K562 (cell line): ENCODE results near the gene TBR1. TPM values are rescaled to one million over a fixed set of nuclear protein-coding genes. Genes with fewer than 3 reads are reported as not detected.

Experiments
- ATAC-seq: fragments of 200-7000 bp; cut with Tn5 transposase; 3 replicates; pipeline ENCODE4 v1.9.1; 2020; ENCODE audit warnings: moderate library complexity
- BruUV-seq: library from RNA; stranded (reverse); fragments of 400-500 nt; replicated peaks from 2 replicates; lab custom pipeline; 2021; lab: Mats Ljungman, UMichigan
- CTCF ChIA-PET: fragments of 300-600 bp; formaldehyde crosslinking; extraction: SDS; loops from one replicate; lab custom pipeline; 2021; ENCODE audit warnings: low intra/inter-chr PET ratio; lab: Yijun Ruan, JAX
- POLR2A ChIA-PET: fragments of 300-600, 350-650 bp; sonication (Branson Sonifier 250); formaldehyde crosslinking; extraction: SDS; loops from one replicate; lab custom pipeline; 2021; ENCODE audit warnings: antibody characterized with exemption, inconsistent platforms; lab: Yijun Ruan, JAX
- DNase-seq, 4 experiments: peaks; one replicate each; pipeline versions ENCODE4 v3.0.0 to v3.0.0-alpha.2; 2011 to 2018; ENCODE audit warnings: low spot score in 3 of 4, mixed read lengths in 3 of 4; ENCODE audit errors: extremely low read depth in 1 of 4
- FAIRE-seq: peaks from 2 replicates; lab custom pipeline; 2011; peaks lifted over from hg19 to GRCh38; lab: Jason Lieb, UNC
- H2AFZ ChIP-seq: 2 replicates; pipeline ENCODE4 v1.6.0; 2011; ENCODE audit warnings: low read depth, low read length, control low read depth, inconsistent platforms
- H3K27ac ChIP-seq: fragments of 200-600 bp; 3 replicates; pipeline ENCODE4 v1.8.0; 2011; ENCODE audit warnings: low read depth, mild to moderate bottlenecking, control low read depth, inconsistent platforms, low read length, moderate library complexity, mixed read lengths; ENCODE audit errors: extremely low read depth
- H3K27me3 ChIP-seq, 2 experiments: fragments of 300-600 bp in 1 of 2; 2 replicates in 1 of 2; 3 replicates in 1 of 2; pipeline versions ENCODE4 v1.6.0 to v1.8.0; 2011; ENCODE audit warnings: inconsistent platforms in 2 of 2, low read length in 2 of 2, mild to moderate bottlenecking in 1 of 2, mixed read lengths in 1 of 2, moderate library complexity in 1 of 2; ENCODE audit not compliant: control insufficient read depth in 2 of 2, insufficient read depth in 2 of 2
- H3K36me3 ChIP-seq: fragments of 300-600 bp; 3 replicates; pipeline ENCODE4 v1.8.0; 2011; ENCODE audit warnings: mild to moderate bottlenecking, low read length, inconsistent platforms; ENCODE audit not compliant: control insufficient read depth, insufficient read depth
- H3K4me1 ChIP-seq, 2 experiments: fragments of 200-600 bp in 1 of 2; replicated peaks in 1 of 2; 2 replicates in 1 of 2; 3 replicates in 1 of 2; pipeline versions ENCODE4 v1.5.1 to v1.8.0; 2011; ENCODE audit warnings: inconsistent platforms in 2 of 2, low read length in 2 of 2, mild to moderate bottlenecking in 1 of 2, mixed read lengths in 1 of 2, moderate library complexity in 1 of 2; ENCODE audit not compliant: control insufficient read depth in 2 of 2, insufficient read depth in 2 of 2
- H3K4me2 ChIP-seq: 2 replicates; pipeline ENCODE4 v1.6.1; 2011; ENCODE audit warnings: low read length, control low read depth, inconsistent platforms, mixed read lengths; ENCODE audit not compliant: insufficient read depth
- H3K4me3 ChIP-seq: fragments of 200-600 bp; sonication (generic), shearing (Covaris generic); 2 replicates; pipeline ENCODE4 v1.5.1; 2016; ENCODE audit warnings: control low read depth, inconsistent platforms
- H3K79me2 ChIP-seq: fragments of 200-600 bp; 3 replicates; pipeline ENCODE4 v1.8.0; 2011; ENCODE audit warnings: low read length, inconsistent platforms; ENCODE audit not compliant: control insufficient read depth, insufficient read depth
- H3K9ac ChIP-seq, 2 experiments: 2 replicates each; pipeline versions ENCODE4 v1.6.0 to v1.6.1; 2011; ENCODE audit warnings: low read depth in 2 of 2, low read length in 2 of 2, control low read depth in 1 of 2, inconsistent platforms in 1 of 2, mild to moderate bottlenecking in 1 of 2, mixed read lengths in 1 of 2; ENCODE audit not compliant: insufficient read depth in 1 of 2
- H3K9me1 ChIP-seq: one replicate; pipeline ENCODE4 v1.6.0; 2011; ENCODE audit warnings: inconsistent platforms, mild to moderate bottlenecking, low read length, moderate library complexity; ENCODE audit not compliant: control insufficient read depth, insufficient read depth
- H3K9me3 ChIP-seq: replicated peaks from 2 replicates; pipeline ENCODE4 v1.5.1; 2011; ENCODE audit warnings: low read depth, low read length, inconsistent platforms; ENCODE audit not compliant: control insufficient read depth, insufficient read depth
- H4K20me1 ChIP-seq: replicated peaks from 2 replicates; pipeline ENCODE4 v1.6.1; 2011; ENCODE audit warnings: low read length, inconsistent platforms, mixed read lengths; ENCODE audit not compliant: control insufficient read depth, insufficient read depth
- HDAC2 ChIP-seq: fragments of 450-650 bp; IDR thresholded peaks from 2 replicates; pipeline ENCODE4 v1.6.1; 2016; ENCODE audit warnings: mild to moderate bottlenecking
- HMBOX1 ChIP-seq: sonication (generic); IDR thresholded peaks from 2 replicates; pipeline ENCODE4 v1.6.1; 2016
- NFIC ChIP-seq: fragments of 450-650 bp; IDR thresholded peaks from 2 replicates; pipeline ENCODE4 v1.6.1; 2017; ENCODE audit warnings: mild to moderate bottlenecking, inconsistent platforms
- RFX1 ChIP-seq: fragments of 450-650 bp; IDR thresholded peaks from 2 replicates; pipeline ENCODE4 v1.6.1; 2016; ENCODE audit warnings: mild to moderate bottlenecking, moderate library complexity
- ZNF134 ChIP-seq: fragments of 250-450 bp; sonication (Bioruptor Pico); conservative IDR thresholded peaks from 2 replicates; pipeline ENCODE4 v1.4.0; 2020
- ZNF23 ChIP-seq: fragments of 250-450 bp; sonication (Bioruptor Pico); IDR thresholded peaks from 2 replicates; pipeline ENCODE4 v1.4.0; 2020; ENCODE audit warnings: mild to moderate bottlenecking
- ZNF274 ChIP-seq: IDR thresholded peaks from 2 replicates; pipeline ENCODE4 v1.6.1; 2011; ENCODE audit warnings: low read depth, mild to moderate bottlenecking, low read length, moderate library complexity, borderline replicate concordance
- ZZZ3 ChIP-seq: fragments of 450-650 bp; IDR thresholded peaks from 2 replicates; pipeline ENCODE4 v1.6.1; 2016; ENCODE audit warnings: antibody characterized with exemption, mild to moderate bottlenecking, moderate library complexity
- WGBS: fragments of 100-300 bp; shearing (Covaris generic); methylation state at CpG from one replicate; pipeline ENCODE4 v1.1.6; 2016; ENCODE audit warnings: low coverage, mixed read lengths; ENCODE audit not compliant: insufficient coverage; ENCODE audit errors: missing lambda C conversion rate; 5-methylcytosine and 5-hydroxymethylcytosine counted together
- in situ Hi-C: fragments of 300-500 bp; cut with MboI; formaldehyde crosslinking; loops from 4 replicates; pipeline ENCODE4 v1.15.0; 2018; ENCODE audit warnings: inconsistent platforms, mixed read lengths
- intact Hi-C: fragments of 100-400 bp; cut with micrococcal nuclease; formaldehyde crosslinking; loops from 2 replicates; pipeline ENCODE4 v1.14.2; 2022
- polyA plus RNA-seq, 8 experiments: library from polyadenylated mRNA; depleted of rRNA in 4 of 8; stranded (reverse) in 5 of 8; unstranded in 3 of 8; fragments of >200 nt; fragmentation: Nextera tagmentation in 2 of 8; fragmentation: Illumina TruSeq in 1 of 8; extraction: Ambion mirVana in 2 of 8; extraction: Trizol in 1 of 8; gene quantifications; 2 replicates each; pipeline versions ENCODE4 v1.2.1 to v1.2.3, GENCODE V29; 2011 to 2014; ENCODE audit warnings: inconsistent platforms in 1 of 8, missing spikeins in 1 of 8
- total RNA-seq, 7 experiments: library from RNA; depleted of rRNA in 6 of 7; stranded (reverse); fragments of >200 nt in 6 of 7; fragmentation: Illumina TruSeq in 2 of 7; extraction: Trizol in 2 of 7; gene quantifications; 2 replicates each; pipeline versions ENCODE4 v1.2.1 to v1.2.3, GENCODE V29; 2011 to 2021; ENCODE audit warnings: low replicate concordance in 1 of 7
- TF ChIP-seq, protein P1 (sequence below): fragments of 250-450 bp; sonication (Bioruptor Pico); IDR thresholded peaks from 2 replicates; pipeline ENCODE4 v1.6.1; 2021; ENCODE audit warnings: mild to moderate bottlenecking

The TBR1 gene
- total and polyA plus RNA-seq, 9 of the 15 experiments (the other 6 are each of a cell fraction or from before 2014, with no cell fraction given): 0.01 to 0.09 TPM; not detected in 7

- H3K9ac ChIP-seq: no peak overlapping the region
- H3K4me1 ChIP-seq: no peaks in the 10 kb centered on the region
- H3K36me3 ChIP-seq: peaks cover 52% of the 10 kb centered on the region
- no peaks in the 10 kb centered on the region for H3K9me1 ChIP-seq
- ATAC-seq (no peak), DNase-seq (no peak), FAIRE-seq (peak; percentile 64)
- TF ChIP-seq NFIC (no peak), ZNF134 (CRISPR knock-in tag) (no peak), ZZZ3 (no peak), HMBOX1 (no peak), RFX1 (no peak), ZNF23 (CRISPR knock-in tag) (no peak), ZNF274 (no peak), HDAC2 (no peak)
- TF ChIP-seq, protein P1, sequence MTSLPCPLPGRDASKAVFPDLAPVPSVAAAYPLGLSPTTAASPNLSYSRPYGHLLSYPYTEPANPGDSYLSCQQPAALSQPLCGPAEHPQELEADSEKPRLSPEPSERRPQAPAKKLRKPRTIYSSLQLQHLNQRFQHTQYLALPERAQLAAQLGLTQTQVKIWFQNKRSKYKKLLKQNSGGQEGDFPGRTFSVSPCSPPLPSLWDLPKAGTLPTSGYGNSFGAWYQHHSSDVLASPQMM (CRISPR knock-in tag): no peak
- no peaks in the 10 kb centered on the region for H3K79me2 ChIP-seq
- in situ Hi-C loops: no loop called here
- ChIA-PET POLR2A (interaction anchor here (1.1 kb wide), 1 partner anchor 8 kb away, joined by 3 read pairs; no protein-coding TSS in a partner anchor), CTCF (no interaction called here)
- H3K4me2 ChIP-seq: no peak overlapping the region
- WGBS: 75% methylated on average over 5 of the region's 5 CpGs
- H3K4me3 ChIP-seq: no peak overlapping the region
- intact Hi-C loops: no loop called here
- no peak overlapping the region for H3K27ac ChIP-seq
- H2AFZ ChIP-seq: no peak overlapping the region
- no peaks in the 10 kb centered on the region for H3K9me3 ChIP-seq
- BruUV-seq: no TSS peak
- H4K20me1 ChIP-seq: no peaks in the 10 kb centered on the region
- no peaks in the 10 kb centered on the region for H3K27me3 ChIP-seq
These were observed 9.8 kb upstream of the TBR1 start for GRCh38 chr2:161406316-161406715.
